HL-60 (cell line): ENCODE data around the gene SLC16A7.

ENCODE experiments used
- DNase-seq, 2 experiments: peaks; one replicate each; pipeline ENCODE4 v3.0.0-alpha.2; 2010 to 2020; ENCODE audit warnings: low read depth in 1 of 2, low spot score in 1 of 2
- H3K27ac ChIP-seq: fragments of 250-450 bp; sonication (Bioruptor Pico); replicated peaks from 2 replicates; pipeline ENCODE4 v1.5.1; 2020; ENCODE audit warnings: mild to moderate bottlenecking, moderate library complexity
- H3K27me3 ChIP-seq: fragments of 250-450 bp; sonication (Bioruptor Pico); 2 replicates; pipeline ENCODE4 v1.5.1; 2021; ENCODE audit warnings: mild to moderate bottlenecking, moderate library complexity; ENCODE audit not compliant: insufficient read depth, poor library complexity, severe bottlenecking
- H3K4me3 ChIP-seq: replicated peaks from 2 replicates; pipeline ENCODE4 v1.5.1; 2011; ENCODE audit warnings: mild to moderate bottlenecking, control low read depth, low read length; ENCODE audit not compliant: insufficient read depth
- CTCF ChIP-seq: IDR thresholded peaks from one replicate; pipeline ENCODE4 v1.5.1; 2011; ENCODE audit warnings: low read length, control low read depth, inconsistent platforms; ENCODE audit not compliant: insufficient read depth
- GABPA ChIP-seq: IDR thresholded peaks from 2 replicates; pipeline ENCODE4 v1.6.1; 2012; ENCODE audit warnings: low read depth
- POLR2AphosphoS5 ChIP-seq: IDR thresholded peaks from 2 replicates; pipeline ENCODE4 v1.6.1; 2012; ENCODE audit warnings: low read depth
- REST ChIP-seq: IDR thresholded peaks from 2 replicates; pipeline ENCODE4 v1.6.1; 2012; ENCODE audit warnings: low read depth; ENCODE audit not compliant: insufficient replicate concordance
- SPI1 ChIP-seq: IDR thresholded peaks from 2 replicates; pipeline ENCODE4 v1.6.1; 2012; ENCODE audit warnings: low read depth, mild to moderate bottlenecking, borderline replicate concordance

SLC16A7 gene

GRCh38 chr12:59657711-59658110 lies 61.9 kb downstream of the SLC16A7 start:
- no peaks in the 10 kb centered on the region for H3K27me3 ChIP-seq
- TF ChIP-seq CTCF: no peak
- no peak for TF ChIP-seq SPI1
- no peak for TF ChIP-seq GABPA
- no peak for TF ChIP-seq REST
- no peak for TF ChIP-seq POLR2AphosphoS5
- no peak overlapping the region for H3K4me3 ChIP-seq
- no peak overlapping the region for H3K27ac ChIP-seq
- DNase-seq: no peak

GRCh38 chr12:59660148-59660547 lies 64.3 kb downstream of the SLC16A7 start:
- DNase-seq: no peak
- Histone ChIP-seq H3K27me3 (no peaks in the 10 kb centered on the region), H3K27ac (no peak overlapping the region), H3K4me3 (no peak overlapping the region)
- TF ChIP-seq GABPA: no peak
- no peak for TF ChIP-seq POLR2AphosphoS5
- no peak for TF ChIP-seq SPI1
- TF ChIP-seq REST: no peak

GRCh38 chr12:59660921-59661597 lies 65.2 kb downstream of the SLC16A7 start:
- Histone ChIP-seq H3K27ac (no peak overlapping the region), H3K27me3 (no peaks in the 10 kb centered on the region), H3K4me3 (no peak overlapping the region)
- no peak for DNase-seq
- TF ChIP-seq CTCF (no peak), GABPA (no peak), REST (no peak), POLR2AphosphoS5 (no peak), SPI1 (no peak)
